ENCODE data around the gene TVP23C. TPM values are rescaled to one million over a fixed set of nuclear protein-coding genes. Genes with fewer than 3 reads are reported as not detected.

TVP23C gene
- total RNA-seq, 2 experiments from 2014 or later = 6.5 to 20.3 TPM

- Histone ChIP-seq H2AFZ (ENCODE audit: low read length) (no peak overlapping the region), H4K20me1 (ENCODE audit: insufficient read depth, low read length) (no peaks in the 10 kb centered on the region), H3K4me3 (ENCODE audit: low read depth, low read length, poor library complexity, severe bottlenecking) (no peak overlapping the region), H3K27ac (ENCODE audit: low read depth, low read length, poor library complexity, severe bottlenecking) (no peak overlapping the region), H3K9me3 (ENCODE audit: low read length) (no peaks in the 10 kb centered on the region), H3K4me2 (ENCODE audit: low read length) (no peak overlapping the region), H3K9me2 (ENCODE audit: insufficient read depth, low read length) (no peaks in the 10 kb centered on the region), H3K36me3 (ENCODE audit: insufficient read depth, low read length) (no peaks in the 10 kb centered on the region), H3K4me1 (ENCODE audit: insufficient read depth, low read length, poor library complexity, severe bottlenecking) (no peaks in the 10 kb centered on the region), H3K79me2 (ENCODE audit: insufficient read depth, low read depth, low read length) (no peaks in the 10 kb centered on the region)
- ChIA-PET POLR2A (interaction anchor here (0.7 kb wide), 3 partner anchors 18 to 41 kb away, joined by 4 to 8 read pairs (median 5); no protein-coding TSS in a partner anchor), CTCF (ENCODE audit: unreplicated experiment) (no interaction called here)
- intact Hi-C loops (cut with micrococcal nuclease; ENCODE audit: unreplicated experiment) = no loop called here
- no peak for TF ChIP-seq EZH2phosphoT487 (IDR thresholded peaks at IDR 0.05; ENCODE audit: borderline replicate concordance, low read depth, low read length)
- no peak for TF ChIP-seq CTCF (conservative IDR thresholded peaks at IDR 0.05; ENCODE audit: low read length)
- DNase-seq (ENCODE audit: low spot score) = no peak
- BruUV-seq (replicated peaks) = no TSS peak
Measured at GRCh38 chr17:15511142-15511541, 52.1 kb downstream of the TVP23C start.

DNA sequence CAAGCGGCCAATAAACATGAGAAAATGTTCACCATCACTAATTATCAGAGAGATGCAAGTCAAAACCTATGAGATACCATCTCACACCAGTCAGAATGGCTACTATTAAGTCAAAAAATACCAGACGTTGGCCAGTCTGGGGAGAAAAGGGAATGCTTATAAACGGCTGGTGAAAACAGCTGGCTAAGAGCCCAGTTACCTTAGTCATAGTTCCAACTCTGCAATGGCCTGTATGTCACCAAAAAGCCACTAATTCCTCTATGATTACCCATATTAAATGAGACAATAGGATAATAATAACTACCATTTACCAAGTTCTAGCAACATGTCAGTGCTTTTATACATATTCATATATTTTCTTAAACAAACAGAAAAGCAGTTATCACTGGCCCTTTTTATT lies 52.9 kb downstream of the TVP23C start:
- Histone ChIP-seq H3K79me2 (ENCODE audit: insufficient read depth, low read depth, low read length) (no peaks in the 10 kb centered on the region), H3K9me3 (ENCODE audit: low read length) (no peaks in the 10 kb centered on the region), H4K20me1 (ENCODE audit: insufficient read depth, low read length) (no peaks in the 10 kb centered on the region), H3K9me2 (ENCODE audit: insufficient read depth, low read length) (no peaks in the 10 kb centered on the region), H3K36me3 (ENCODE audit: insufficient read depth, low read length) (no peaks in the 10 kb centered on the region), H3K4me2 (ENCODE audit: low read length) (no peak overlapping the region), H3K4me3 (ENCODE audit: low read depth, low read length, poor library complexity, severe bottlenecking) (no peak overlapping the region), H3K27ac (ENCODE audit: low read depth, low read length, poor library complexity, severe bottlenecking) (no peak overlapping the region), H2AFZ (ENCODE audit: low read length) (no peak overlapping the region), H3K4me1 (ENCODE audit: insufficient read depth, low read length, poor library complexity, severe bottlenecking) (no peaks in the 10 kb centered on the region)
- intact Hi-C loops (cut with micrococcal nuclease; ENCODE audit: unreplicated experiment) = no loop called here
- POLR2A ChIA-PET = no interaction called here
- CTCF ChIA-PET (ENCODE audit: unreplicated experiment) = no interaction called here
- no TSS peak for BruUV-seq (replicated peaks)
- no peak for DNase-seq (ENCODE audit: low spot score)
- TF ChIP-seq CTCF (conservative IDR thresholded peaks at IDR 0.05; ENCODE audit: low read length) (no peak), EZH2phosphoT487 (IDR thresholded peaks at IDR 0.05; ENCODE audit: borderline replicate concordance, low read depth, low read length) (no peak)

DNA sequence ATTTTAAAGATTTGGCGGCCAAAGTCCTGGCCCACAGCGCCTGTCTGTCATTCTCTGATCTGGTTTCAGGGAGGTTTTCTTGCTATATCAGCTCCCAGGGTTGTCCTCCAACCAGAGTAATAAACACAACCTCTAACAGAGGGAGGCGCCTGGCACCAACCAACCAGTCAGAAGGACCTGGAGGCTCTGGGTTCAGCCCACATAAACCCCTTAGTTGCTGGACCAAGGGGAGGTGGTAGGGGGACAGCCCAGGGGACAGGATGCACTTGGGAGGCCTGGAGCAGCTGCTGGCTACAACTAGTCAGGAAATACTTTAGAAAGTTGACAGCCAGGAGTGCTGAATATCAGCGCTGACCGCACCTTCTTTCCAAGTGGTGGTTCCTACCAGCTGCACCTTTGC lies 54.2 kb downstream of the TVP23C start:
- Histone ChIP-seq H3K9me3 (ENCODE audit: low read length) (no peaks in the 10 kb centered on the region), H3K36me3 (ENCODE audit: insufficient read depth, low read length) (no peaks in the 10 kb centered on the region), H3K4me1 (ENCODE audit: insufficient read depth, low read length, poor library complexity, severe bottlenecking) (no peaks in the 10 kb centered on the region), H2AFZ (ENCODE audit: low read length) (no peak overlapping the region), H4K20me1 (ENCODE audit: insufficient read depth, low read length) (no peaks in the 10 kb centered on the region), H3K27ac (ENCODE audit: low read depth, low read length, poor library complexity, severe bottlenecking) (no peak overlapping the region), H3K9me2 (ENCODE audit: insufficient read depth, low read length) (no peaks in the 10 kb centered on the region), H3K4me3 (ENCODE audit: low read depth, low read length, poor library complexity, severe bottlenecking) (no peak overlapping the region), H3K4me2 (ENCODE audit: low read length) (no peak overlapping the region), H3K79me2 (ENCODE audit: insufficient read depth, low read depth, low read length) (no peaks in the 10 kb centered on the region)
- DNase-seq (ENCODE audit: low spot score) = no peak
- TF ChIP-seq CTCF (conservative IDR thresholded peaks at IDR 0.05; ENCODE audit: low read length) = no peak
- no peak for TF ChIP-seq EZH2phosphoT487 (IDR thresholded peaks at IDR 0.05; ENCODE audit: borderline replicate concordance, low read depth, low read length)
- BruUV-seq (replicated peaks) = no TSS peak
- ChIA-PET CTCF (ENCODE audit: unreplicated experiment) (no interaction called here), POLR2A (no interaction called here)
- intact Hi-C loops (cut with micrococcal nuclease; ENCODE audit: unreplicated experiment) = no loop called here
